Progenitor cell of endocrine pancreas (in vitro differentiated cells): ENCODE results near the gene C4orf50. TPM values are rescaled to one million over a fixed set of nuclear protein-coding genes. Genes with fewer than 3 reads are reported as not detected.
A peak's percentile ranks its signal among the peaks of the same experiment; 100 is the strongest.

Experiments
- DNase-seq: peaks from one replicate; pipeline ENCODE4 v3.0.0; 2021; ENCODE audit warnings: low spot score; ENCODE audit not compliant: unreplicated experiment
- H3K27ac Mint-ChIP-seq: 2 replicates; pipeline ENCODE4 v1.8.0; 2021; ENCODE audit warnings: mild to moderate bottlenecking, moderate library complexity, mixed read lengths
- H3K27me3 Mint-ChIP-seq: 2 replicates; pipeline ENCODE4 v1.8.0; 2021; ENCODE audit warnings: mixed read lengths
- H3K36me3 Mint-ChIP-seq: 2 replicates; pipeline ENCODE4 v1.8.0; 2022; ENCODE audit warnings: mixed read lengths; ENCODE audit not compliant: insufficient read depth
- H3K4me1 Mint-ChIP-seq: 2 replicates; pipeline ENCODE4 v1.8.0; 2021; ENCODE audit warnings: low read depth, mixed read lengths
- H3K4me3 Mint-ChIP-seq: 2 replicates; pipeline ENCODE4 v1.8.0; 2021; ENCODE audit warnings: low read depth, mild to moderate bottlenecking, moderate library complexity, mixed read lengths
- H3K9me3 Mint-ChIP-seq: 2 replicates; pipeline ENCODE4 v1.8.0; 2021; ENCODE audit warnings: low read depth, mixed read lengths
- total RNA-seq: library from RNA; stranded (reverse); gene quantifications from 2 replicates; pipeline ENCODE4 v1.2.1, GENCODE V29; 2021
- TF ChIP-seq, protein P1 (sequence below): fragments of 200-600 bp; sonication (generic); IDR thresholded peaks from one replicate; pipeline ENCODE4 v1.5.0; 2021; ENCODE audit warnings: antibody characterized with exemption, mild to moderate bottlenecking; ENCODE audit not compliant: unreplicated experiment

C4orf50 gene
- total RNA-seq, 1 donor from 2014 or later, result 0.19 TPM

DNA sequence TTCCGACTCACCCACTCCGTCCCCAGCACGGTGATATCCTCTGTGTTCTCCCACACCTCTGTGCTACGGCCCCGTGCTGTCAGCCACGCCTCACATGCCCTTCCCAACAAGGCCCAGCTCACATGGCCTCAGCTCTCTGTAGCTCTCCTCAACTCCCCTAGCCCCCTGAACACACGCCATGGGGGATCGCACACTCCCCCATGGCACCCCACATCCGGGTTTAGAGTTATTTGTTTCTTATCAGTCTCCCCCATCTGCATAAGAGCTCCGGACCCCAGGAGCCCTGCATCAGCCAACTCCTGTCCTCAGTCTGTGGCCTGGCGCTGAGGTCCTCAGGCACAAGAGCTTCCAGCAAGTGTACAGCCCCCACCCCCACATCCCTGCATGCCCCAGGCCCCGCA lies 7.0 kb downstream of the C4orf50 start:
- H3K27me3 Mint-ChIP-seq, result peaks cover 51% of the 10 kb centered on the region
- H3K4me3 Mint-ChIP-seq, result no peak overlapping the region
- no peak for DNase-seq
- TF ChIP-seq, protein P1, sequence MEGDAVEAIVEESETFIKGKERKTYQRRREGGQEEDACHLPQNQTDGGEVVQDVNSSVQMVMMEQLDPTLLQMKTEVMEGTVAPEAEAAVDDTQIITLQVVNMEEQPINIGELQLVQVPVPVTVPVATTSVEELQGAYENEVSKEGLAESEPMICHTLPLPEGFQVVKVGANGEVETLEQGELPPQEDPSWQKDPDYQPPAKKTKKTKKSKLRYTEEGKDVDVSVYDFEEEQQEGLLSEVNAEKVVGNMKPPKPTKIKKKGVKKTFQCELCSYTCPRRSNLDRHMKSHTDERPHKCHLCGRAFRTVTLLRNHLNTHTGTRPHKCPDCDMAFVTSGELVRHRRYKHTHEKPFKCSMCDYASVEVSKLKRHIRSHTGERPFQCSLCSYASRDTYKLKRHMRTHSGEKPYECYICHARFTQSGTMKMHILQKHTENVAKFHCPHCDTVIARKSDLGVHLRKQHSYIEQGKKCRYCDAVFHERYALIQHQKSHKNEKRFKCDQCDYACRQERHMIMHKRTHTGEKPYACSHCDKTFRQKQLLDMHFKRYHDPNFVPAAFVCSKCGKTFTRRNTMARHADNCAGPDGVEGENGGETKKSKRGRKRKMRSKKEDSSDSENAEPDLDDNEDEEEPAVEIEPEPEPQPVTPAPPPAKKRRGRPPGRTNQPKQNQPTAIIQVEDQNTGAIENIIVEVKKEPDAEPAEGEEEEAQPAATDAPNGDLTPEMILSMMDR, result no peak
- H3K4me1 Mint-ChIP-seq, result no peaks in the 10 kb centered on the region
- H3K9me3 Mint-ChIP-seq, result no peaks in the 10 kb centered on the region
- no peak overlapping the region for H3K27ac Mint-ChIP-seq
- H3K36me3 Mint-ChIP-seq, result no peaks in the 10 kb centered on the region

DNA sequence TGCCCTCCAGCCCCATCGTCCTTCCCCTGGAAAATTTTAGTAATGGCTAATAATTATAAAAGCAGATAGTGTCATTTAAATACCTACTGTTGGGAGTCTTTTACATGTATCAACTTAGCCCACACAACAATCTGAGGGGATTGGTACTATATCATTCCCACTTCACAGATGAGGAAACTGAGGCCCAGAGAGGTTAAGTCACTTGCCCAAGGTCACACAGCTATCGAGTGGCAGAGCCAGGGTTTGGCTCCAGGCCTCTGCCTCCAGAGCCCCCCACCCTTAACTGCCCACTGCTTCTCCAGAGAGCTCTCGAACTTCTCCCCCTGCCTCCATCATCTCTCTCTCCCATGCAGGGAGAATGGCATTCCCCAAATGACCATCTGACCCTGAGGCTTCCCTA lies 7.4 kb downstream of the C4orf50 start:
- no peaks in the 10 kb centered on the region for H3K36me3 Mint-ChIP-seq
- no peak overlapping the region for H3K27ac Mint-ChIP-seq
- TF ChIP-seq, protein P1, result no peak
- H3K4me1 Mint-ChIP-seq, result no peaks in the 10 kb centered on the region
- no peak for DNase-seq
- H3K4me3 Mint-ChIP-seq, result no peak overlapping the region
- peaks cover 54% of the 10 kb centered on the region for H3K27me3 Mint-ChIP-seq
- no peaks in the 10 kb centered on the region for H3K9me3 Mint-ChIP-seq

DNA sequence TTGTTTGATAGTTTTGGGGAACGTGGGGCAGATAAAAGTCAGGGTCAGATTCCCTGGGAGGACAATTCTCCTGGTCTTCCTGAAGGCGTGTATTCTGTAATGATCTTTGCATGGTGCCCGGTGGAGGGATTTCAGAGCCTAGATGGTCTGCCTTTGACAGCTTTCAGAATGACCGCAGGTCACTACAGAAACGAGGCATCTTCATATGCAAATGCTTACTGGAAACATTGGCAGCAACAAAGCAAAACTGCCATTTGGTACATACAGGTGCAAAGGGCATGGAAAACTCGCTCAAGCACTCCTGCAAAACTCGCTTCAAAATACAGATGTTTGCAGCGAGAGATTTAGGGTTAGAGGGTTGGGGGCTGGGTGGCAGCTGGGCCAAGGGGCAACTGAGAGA lies 8.8 kb downstream of the C4orf50 start:
- DNase-seq, result no peak
- Mint-ChIP-seq H3K27me3 (peaks cover 59% of the 10 kb centered on the region), H3K27ac (no peak overlapping the region), H3K9me3 (no peaks in the 10 kb centered on the region), H3K4me3 (no peak overlapping the region), H3K36me3 (no peaks in the 10 kb centered on the region), H3K4me1 (no peaks in the 10 kb centered on the region)
- TF ChIP-seq, protein P1, result no peak

DNA sequence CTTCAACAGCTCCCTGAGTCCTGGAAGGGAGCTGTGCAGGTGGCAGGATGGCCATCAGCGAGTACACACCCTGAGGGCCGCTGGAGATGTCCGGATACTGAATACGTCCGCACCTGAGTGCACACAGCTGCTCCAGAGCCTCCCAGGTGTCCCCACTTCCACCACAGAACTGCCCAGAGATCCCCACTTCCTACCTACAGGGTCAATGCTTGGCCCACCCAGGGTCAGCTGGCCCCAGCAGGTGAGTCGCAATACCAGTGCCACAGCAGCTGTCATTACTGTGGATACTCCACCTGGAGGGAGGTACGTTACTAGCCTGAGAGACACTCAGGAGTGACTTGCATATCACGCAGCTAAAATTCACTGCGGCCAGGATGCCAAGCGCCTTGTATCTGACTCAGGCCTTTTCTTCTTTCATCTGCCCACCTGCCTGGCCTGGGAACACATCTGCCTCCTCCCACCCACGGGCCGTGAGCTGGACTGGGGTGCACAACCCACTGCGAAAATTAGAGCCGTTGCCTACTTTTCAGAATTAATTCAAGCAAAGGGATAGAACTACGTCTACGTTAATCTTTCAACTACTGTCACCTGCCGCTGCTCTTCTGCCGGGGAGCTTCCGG lies 9.4 kb downstream of the C4orf50 start:
- H3K9me3 Mint-ChIP-seq, result no peaks in the 10 kb centered on the region
- H3K4me3 Mint-ChIP-seq, result no peak overlapping the region
- H3K27ac Mint-ChIP-seq, result no peak overlapping the region
- no peaks in the 10 kb centered on the region for H3K4me1 Mint-ChIP-seq
- TF ChIP-seq, protein P1, result no peak
- H3K27me3 Mint-ChIP-seq, result peaks cover 59% of the 10 kb centered on the region
- no peak for DNase-seq
- no peaks in the 10 kb centered on the region for H3K36me3 Mint-ChIP-seq

DNA sequence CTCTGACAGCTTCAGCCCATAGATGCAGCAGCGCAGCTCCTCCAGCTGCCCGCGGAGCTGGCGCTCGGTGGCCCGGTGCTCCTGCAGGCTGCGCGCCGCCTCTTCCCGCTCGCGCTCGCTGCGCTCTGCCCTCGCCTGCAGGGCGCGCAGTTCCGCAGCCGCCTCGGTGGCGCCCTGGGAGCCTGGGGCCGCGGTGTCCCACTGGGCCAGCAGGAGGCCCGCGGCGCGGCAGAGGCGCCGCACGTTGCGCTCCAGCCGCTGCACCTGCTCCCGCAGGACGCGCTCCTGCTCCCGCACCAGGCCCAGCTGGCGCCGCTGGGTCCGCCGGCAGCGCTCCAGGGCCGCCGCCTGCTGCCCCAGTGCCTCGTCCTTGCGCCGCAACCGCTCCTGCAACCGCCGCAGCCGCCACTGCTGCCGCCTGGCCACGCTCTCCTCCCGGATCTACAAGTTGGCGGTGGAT lies 10.1 kb downstream of the C4orf50 start:
- Mint-ChIP-seq H3K27me3 (peaks cover 59% of the 10 kb centered on the region), H3K36me3 (no peaks in the 10 kb centered on the region), H3K9me3 (no peaks in the 10 kb centered on the region), H3K4me1 (no peaks in the 10 kb centered on the region), H3K4me3 (no peak overlapping the region), H3K27ac (no peak overlapping the region)
- peak; percentile 31 for DNase-seq
- TF ChIP-seq, protein P1, result peak; percentile 48
